HCT116 (cell line): ENCODE data around the gene MRM3. TPM values are rescaled to one million over a fixed set of nuclear protein-coding genes. Genes with fewer than 3 reads are reported as not detected.
A peak's percentile ranks its signal among the peaks of the same experiment; 100 is the strongest.

Experiments
- ATAC-seq: fragments of 200-7000 bp; cut with Tn5 transposase; 2 replicates; pipeline ENCODE4 v1.9.1; 2020; ENCODE audit warnings: mild to moderate bottlenecking, moderate library complexity
- BruUV-seq: library from RNA; stranded (reverse); fragments of 400-500 nt; replicated peaks from 2 replicates; lab custom pipeline; 2021; lab: Mats Ljungman, UMichigan
- CTCF ChIA-PET: fragments of 300-600 bp; sonication (Branson Sonifier 250); formaldehyde crosslinking; loops from one replicate; lab custom pipeline; 2021; ENCODE audit warnings: antibody characterized with exemption; lab: Charles Lee
- POLR2A ChIA-PET: fragments of 300-600, 350-600 bp; sonication (Branson Sonifier 250); formaldehyde crosslinking; loops from one replicate; lab custom pipeline; 2021; ENCODE audit warnings: antibody characterized with exemption; lab: Charles Lee
- RAD21 ChIA-PET, 2 experiments: fragments of 300-600 bp; sonication (Branson Sonifier 250); formaldehyde crosslinking; loops; one replicate each; lab custom pipeline; 2023; ENCODE audit warnings: low total read pairs in 2 of 2; ENCODE audit not compliant: uncharacterized antibody in 2 of 2, unreplicated experiment in 2 of 2, low non-redundant PET in 1 of 2; lab: Charles Lee
- DNase-seq: peaks from one replicate; pipeline ENCODE4 v3.0.0-alpha.2; 2010; ENCODE audit warnings: low read depth, low spot score
- H2AFZ ChIP-seq: fragments of 200-600 bp; shearing (Covaris generic), sonication (generic); 2 replicates; pipeline ENCODE4 v1.6.1; 2017; ENCODE audit warnings: low read depth, mixed run types, mixed read lengths, antibody characterized with exemption, low read length; ENCODE audit not compliant: poor library complexity, severe bottlenecking
- H3K27ac ChIP-seq: 2 replicates; pipeline ENCODE4 v1.5.1; 2012; ENCODE audit warnings: low read depth, low read length
- H3K27me3 ChIP-seq: fragments of 200-600 bp; sonication (generic); 2 replicates; pipeline ENCODE4 v1.6.1; 2016; ENCODE audit warnings: mixed run types, low read length, mixed read lengths; ENCODE audit not compliant: insufficient read depth
- H3K36me3 ChIP-seq, 2 experiments: fragments of 200-500 bp in 1 of 2; fragments of 200-600 bp in 1 of 2; sonication (Bioruptor generic) in 1 of 2; sonication (generic) in 1 of 2; 2 replicates each; pipeline versions ENCODE4 v1.5.1 to v1.6.1; 2014 to 2016; ENCODE audit warnings: low read length in 2 of 2, inconsistent platforms in 1 of 2, mixed read lengths in 1 of 2, mixed run types in 1 of 2; ENCODE audit not compliant: insufficient read depth in 2 of 2, control insufficient read depth in 1 of 2
- H3K4me1 ChIP-seq, 2 experiments: fragments of 200-600 bp in 1 of 2; sonication (generic) in 1 of 2; 2 replicates each; pipeline versions ENCODE4 v1.5.1 to v1.6.1; 2012 to 2017; ENCODE audit warnings: low read length in 2 of 2, inconsistent platforms in 1 of 2, mild to moderate bottlenecking in 1 of 2, mixed read lengths in 1 of 2, mixed run types in 1 of 2, moderate library complexity in 1 of 2; ENCODE audit not compliant: insufficient read depth in 2 of 2, control insufficient read depth in 1 of 2
- H3K4me2 ChIP-seq: fragments of 200-600 bp; sonication (generic); 2 replicates; pipeline ENCODE4 v1.6.1; 2017; ENCODE audit warnings: mixed run types, low read length, mixed read lengths
- H3K4me3 ChIP-seq, 2 experiments: fragments of 200-600 bp in 1 of 2; sonication (generic) in 1 of 2; replicated peaks in 1 of 2; 2 replicates each; pipeline ENCODE4 v1.5.1; 2011 to 2016; ENCODE audit warnings: low read length in 2 of 2, control low read depth in 1 of 2, low read depth in 1 of 2, mild to moderate bottlenecking in 1 of 2, mixed read lengths in 1 of 2, mixed run types in 1 of 2
- H3K79me2 ChIP-seq: fragments of 200-600 bp; sonication (generic); 2 replicates; pipeline ENCODE4 v1.6.1; 2017; ENCODE audit warnings: mild to moderate bottlenecking, mixed run types, low read length, moderate library complexity, mixed read lengths; ENCODE audit not compliant: insufficient read depth
- H3K9ac ChIP-seq: fragments of 200-600 bp; sonication (generic); 2 replicates; pipeline ENCODE4 v1.6.1; 2016; ENCODE audit warnings: low read length, mixed read lengths
- H3K9me2 ChIP-seq: fragments of 200-600 bp; sonication (generic), shearing (Covaris generic); 2 replicates; pipeline ENCODE4 v1.6.1; 2017; ENCODE audit warnings: mixed run types, mild to moderate bottlenecking, moderate library complexity; ENCODE audit not compliant: insufficient read depth
- H3K9me3 ChIP-seq, 2 experiments: fragments of 200-500 bp in 1 of 2; fragments of 200-600 bp in 1 of 2; sonication (Bioruptor generic) in 1 of 2; sonication (generic) in 1 of 2; 2 replicates each; pipeline ENCODE4 v1.6.1; 2014 to 2017; ENCODE audit warnings: low read length in 2 of 2, mixed read lengths in 2 of 2, inconsistent platforms in 1 of 2, low read depth in 1 of 2, mild to moderate bottlenecking in 1 of 2, mixed run types in 1 of 2, moderate library complexity in 1 of 2; ENCODE audit not compliant: control insufficient read depth in 1 of 2, insufficient read depth in 1 of 2
- H4K20me1 ChIP-seq: fragments of 200-600 bp; sonication (generic), shearing (Covaris generic); 2 replicates; pipeline ENCODE4 v1.6.1; 2017; ENCODE audit warnings: mixed run types, mild to moderate bottlenecking, moderate library complexity; ENCODE audit not compliant: insufficient read depth
- CBX3 ChIP-seq: IDR thresholded peaks from 2 replicates; pipeline ENCODE4 v1.6.1; 2012; ENCODE audit warnings: low read depth
- CTCF ChIP-seq, 3 experiments: fragments of 200-600 bp in 1 of 3; sonication (generic) in 1 of 3; IDR thresholded peaks in 2 of 3; conservative IDR thresholded peaks in 1 of 3; 2 replicates each; pipeline ENCODE4 v1.5.1; 2012 to 2017; ENCODE audit warnings: low read depth in 2 of 3, low read length in 2 of 3, antibody characterized with exemption in 1 of 3, borderline replicate concordance in 1 of 3, control low read depth in 1 of 3, mild to moderate bottlenecking in 1 of 3, mixed read lengths in 1 of 3, mixed run types in 1 of 3, moderate library complexity in 1 of 3; ENCODE audit not compliant: insufficient read depth in 1 of 3
- ZBTB33 ChIP-seq: IDR thresholded peaks from 2 replicates; pipeline ENCODE4 v1.6.1; 2011; ENCODE audit warnings: mild to moderate bottlenecking, low read length, moderate library complexity; ENCODE audit not compliant: insufficient replicate concordance; ENCODE audit errors: extremely low read depth
- ZFX ChIP-seq: fragments of 450-650 bp; IDR thresholded peaks from 2 replicates; pipeline ENCODE4 v1.6.1; 2017
- ZNF274 ChIP-seq: fragments of 200-500 bp; sonication (Bioruptor generic); IDR thresholded peaks from 2 replicates; pipeline ENCODE4 v1.6.1; 2014; ENCODE audit warnings: mild to moderate bottlenecking, low read depth, low read length, inconsistent platforms
- intact Hi-C: fragments of 100-400 bp; cut with micrococcal nuclease; formaldehyde crosslinking; loops from 2 replicates; pipeline ENCODE4 v1.10.0; 2022
- total RNA-seq: library from RNA; stranded (reverse); gene quantifications from one replicate; pipeline ENCODE4 v1.2.1, GENCODE V29; 2021; ENCODE audit not compliant: unreplicated experiment

Gene MRM3
- total RNA-seq, 1 experiment from 2014 or later: 32.6 TPM

- ATAC-seq: peak; percentile 33
- DNase-seq: no peak
- H3K27me3 ChIP-seq: no peaks in the 10 kb centered on the region
- H3K36me3 ChIP-seq: peaks cover 55 to 83% of the 10 kb centered on the region in 2 experiments
- H3K9me2 ChIP-seq: no peaks in the 10 kb centered on the region
- peaks cover 14% of the 10 kb centered on the region; the same call in 1 of the 2 replicates for H4K20me1 ChIP-seq
- intact Hi-C loops: no loop called here
- H3K9me3 ChIP-seq: no peaks in the 10 kb centered on the region
- no peak overlapping the region for H3K4me2 ChIP-seq
- no peak overlapping the region for H2AFZ ChIP-seq
- no peak overlapping the region for H3K9ac ChIP-seq
- no peak overlapping the region for H3K4me3 ChIP-seq
- no peak overlapping the region for H3K27ac ChIP-seq
- peaks cover 93% of the 10 kb centered on the region for H3K79me2 ChIP-seq
- TF ChIP-seq ZFX (no peak), ZBTB33 (no peak), CTCF (IDR thresholded peaks at IDR 0.05 in 2 of 3, conservative IDR thresholded peaks at IDR 0.05 in 1 of 3; ENCODE audit: borderline replicate concordance in 1 of 3, insufficient read depth in 1 of 3, low read depth in 2 of 3, low read length in 2 of 3) (no peak), ZNF274 (no peak), CBX3 (no peak)
- no peaks in the 10 kb centered on the region for H3K4me1 ChIP-seq
- ChIA-PET POLR2A (no interaction called here), CTCF (no interaction called here), RAD21 (no interaction called here)
- no TSS peak for BruUV-seq
These were observed 39.9 kb upstream of the MRM3 start for GRCh38 chr17:742147-742793.
